Duodenal mucosa (tissue), 2 donors: ENCODE data around the gene TNS3.
A peak's percentile ranks its signal among the peaks of the same experiment; 100 is the strongest.

ENCODE experiments used
- H3K27ac ChIP-seq: one replicate; pipeline ENCODE4 v1.7.0; 2013; ENCODE audit warnings: low read depth, low read length
- H3K27me3 ChIP-seq, 2 donors: one replicate each; pipeline ENCODE4 v1.7.0; 2013; ENCODE audit warnings: low read length in 2 of 2, control low read depth in 1 of 2; ENCODE audit not compliant: insufficient read depth in 2 of 2, control insufficient read depth in 1 of 2
- H3K36me3 ChIP-seq, 2 donors: one replicate each; pipeline ENCODE4 v1.7.0; 2013; ENCODE audit warnings: low read length in 2 of 2, control low read depth in 1 of 2; ENCODE audit not compliant: insufficient read depth in 2 of 2, control insufficient read depth in 1 of 2
- H3K4me1 ChIP-seq, 2 donors: one replicate each; pipeline ENCODE4 v1.7.0; 2013; ENCODE audit warnings: low read length in 2 of 2, control low read depth in 1 of 2; ENCODE audit not compliant: insufficient read depth in 2 of 2, control insufficient read depth in 1 of 2
- H3K4me3 ChIP-seq, 2 donors: one replicate each; pipeline ENCODE4 v1.7.0; 2013; ENCODE audit warnings: low read length in 2 of 2, low read depth in 1 of 2
- H3K9ac ChIP-seq, 2 donors: one replicate each; pipeline ENCODE4 v1.7.0; 2013; ENCODE audit warnings: low read length in 2 of 2, low read depth in 1 of 2
- H3K9me3 ChIP-seq, 2 donors: one replicate each; pipeline ENCODE4 v1.7.0; 2013; ENCODE audit warnings: low read length in 2 of 2, control low read depth in 1 of 2; ENCODE audit not compliant: control insufficient read depth in 1 of 2

The TNS3 gene

DNA sequence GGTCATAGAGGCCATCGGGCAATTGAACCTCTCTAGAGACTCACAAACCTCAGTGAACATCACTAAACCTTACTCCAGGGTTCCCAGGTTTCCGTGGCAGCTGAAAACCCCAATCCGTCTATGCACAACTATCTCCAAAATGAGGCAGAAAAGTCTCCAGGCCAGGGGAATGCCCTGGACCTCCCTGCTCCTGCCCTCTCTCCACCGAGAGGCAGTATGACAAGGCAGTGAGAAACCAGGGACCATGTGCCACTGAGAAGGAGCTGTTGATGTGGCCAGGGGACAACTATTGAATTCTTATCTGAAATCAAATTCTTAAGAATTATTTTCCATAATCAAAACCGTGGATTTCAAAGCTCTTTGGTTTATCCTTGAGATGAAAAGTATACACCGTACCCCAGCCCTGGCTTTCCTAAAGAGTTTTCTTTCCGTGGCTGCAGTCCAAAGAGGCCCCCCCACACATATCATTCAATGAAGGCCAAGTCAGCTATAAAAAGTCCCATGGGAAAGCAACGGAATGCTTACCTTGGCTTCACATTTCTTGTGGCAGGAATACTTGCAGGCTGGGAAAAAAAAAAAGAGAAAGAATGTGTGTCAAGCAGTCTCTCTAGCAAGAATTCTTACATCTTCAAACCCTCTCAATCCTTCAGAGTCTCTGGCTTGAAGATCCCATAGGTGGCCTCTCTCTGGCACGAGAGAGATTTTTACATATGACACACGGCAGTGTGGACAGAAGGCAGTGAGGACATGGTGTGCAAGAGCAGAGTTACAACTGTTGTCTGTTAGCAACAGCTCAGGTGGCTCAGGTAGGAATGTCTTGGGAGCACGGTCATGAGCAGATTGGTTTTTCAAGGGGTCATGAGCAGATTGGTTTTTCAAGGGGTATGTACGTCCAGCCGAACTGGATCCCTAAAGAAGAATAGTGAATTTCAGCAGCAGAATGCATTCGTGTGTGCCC lies 75.2 kb downstream of the TNS3 start:
- Histone ChIP-seq H3K4me3 (no peak overlapping the region), H3K27ac (no peak overlapping the region), H3K9me3 (no peaks in the 10 kb centered on the region), H3K27me3 (no peaks in the 10 kb centered on the region), H3K36me3 (peaks cover 9 to 40% of the 10 kb centered on the region in 2 donors), H3K9ac (no peak overlapping the region), H3K4me1 (peaks cover 20 to 21% of the 10 kb centered on the region in 2 donors)

DNA sequence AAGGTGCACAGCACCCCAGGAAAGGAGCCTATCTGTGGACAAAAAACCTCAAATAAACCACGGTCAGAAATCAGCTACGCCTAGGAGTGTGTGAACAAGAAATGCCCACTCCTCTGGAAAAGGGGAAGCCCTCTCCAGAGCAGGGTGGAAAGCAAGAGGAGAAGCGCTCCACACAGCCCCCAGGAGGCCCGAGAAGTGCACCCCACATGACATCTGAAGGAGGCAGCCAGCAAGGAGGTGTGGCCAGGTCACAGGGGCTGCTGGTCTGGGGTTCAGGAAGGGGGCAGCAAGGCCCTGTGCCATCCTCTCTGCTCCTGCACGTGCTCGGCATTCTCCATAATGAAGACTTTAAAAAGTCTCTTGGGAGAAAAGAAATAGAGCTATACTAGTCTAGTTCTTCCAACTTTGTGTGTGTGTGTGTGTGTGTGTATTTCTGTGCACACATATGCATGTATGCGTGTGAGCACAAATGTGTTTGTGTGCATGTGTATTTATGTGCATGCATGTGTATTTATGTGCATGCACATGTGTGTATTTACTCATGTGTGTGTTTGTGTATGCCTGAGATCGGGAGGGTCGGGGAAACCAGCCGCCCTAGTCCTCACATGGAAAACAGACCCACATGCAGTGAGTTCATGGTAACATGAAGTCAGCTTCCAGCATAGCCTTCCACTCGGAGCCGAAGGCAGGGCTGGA lies 76.5 kb downstream of the TNS3 start:
- Histone ChIP-seq H3K4me1 (peaks cover 27 to 29% of the 10 kb centered on the region in 2 donors), H3K36me3 (peaks cover 9 to 39% of the 10 kb centered on the region in 2 donors), H3K27ac (no peak overlapping the region)

DNA sequence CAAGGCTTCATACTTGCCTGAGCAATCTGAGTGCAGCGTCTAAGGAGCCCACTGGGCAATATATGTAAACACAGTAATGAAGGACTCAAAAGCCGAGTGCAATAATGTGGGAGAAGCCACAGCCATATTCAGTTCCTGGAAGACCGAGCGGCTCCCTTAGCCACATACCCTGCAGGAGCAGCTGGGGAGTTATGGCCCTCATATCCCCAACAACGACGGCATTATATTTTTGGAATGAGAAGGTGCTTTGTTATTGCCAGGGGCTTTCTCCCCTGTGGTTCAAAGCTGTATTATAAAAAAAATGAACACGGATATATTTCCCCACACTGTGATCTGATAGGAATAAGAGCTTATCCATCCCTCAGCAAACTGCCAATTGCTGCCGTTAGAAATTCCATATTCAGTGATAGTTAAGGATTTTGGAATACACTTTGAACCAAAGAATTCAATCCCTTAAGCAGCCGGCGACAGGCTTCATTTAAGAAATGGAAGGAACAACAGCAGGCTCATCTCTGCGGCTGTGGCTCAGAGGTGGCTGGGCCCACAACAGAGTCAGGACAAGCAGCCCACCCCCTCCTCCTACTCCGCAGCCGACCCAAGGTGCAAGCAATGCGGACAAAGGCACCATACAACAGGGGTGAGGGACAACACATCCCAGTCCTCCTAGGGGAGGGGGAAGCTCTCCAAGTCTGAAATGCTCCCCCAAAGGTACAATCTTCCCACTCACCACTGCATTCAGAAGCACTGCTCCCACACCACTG lies 77.2 kb downstream of the TNS3 start:
- Histone ChIP-seq H3K9ac (no peak overlapping the region), H3K27ac (no peak overlapping the region), H3K4me1 (peaks cover 34 to 36% of the 10 kb centered on the region in 2 donors), H3K36me3 (peaks cover 9 to 37% of the 10 kb centered on the region in 2 donors), H3K9me3 (no peaks in the 10 kb centered on the region), H3K27me3 (no peaks in the 10 kb centered on the region), H3K4me3 (no peak overlapping the region)

More for the DNA sequence above, 76.5 kb downstream of the TNS3 start:
- Histone ChIP-seq H3K9ac (no peak overlapping the region), H3K4me3 (no peak overlapping the region), H3K9me3 (no peaks in the 10 kb centered on the region), H3K27me3 (no peaks in the 10 kb centered on the region)

DNA sequence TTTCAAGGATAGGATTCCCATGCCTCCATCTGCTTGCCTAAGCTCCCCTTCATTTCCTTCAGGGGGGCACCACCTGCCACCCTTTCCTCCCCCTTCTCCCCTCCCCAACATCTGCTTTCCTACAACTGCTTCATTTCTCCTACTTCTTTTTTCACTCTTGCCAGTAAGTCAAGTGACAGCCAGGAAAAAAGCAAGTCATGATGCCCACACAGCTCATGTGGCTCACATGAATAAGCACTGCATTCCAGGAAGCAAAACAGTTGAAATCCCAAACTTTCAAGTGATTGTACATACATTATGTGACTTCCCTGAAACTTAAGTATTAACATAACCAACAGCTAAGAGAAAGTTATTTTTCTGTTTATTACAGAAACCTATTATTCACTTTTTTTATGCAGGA lies 78.6 kb downstream of the TNS3 start:
- H3K4me1 ChIP-seq: peaks cover 48 to 49% of the 10 kb centered on the region in 2 donors
- H3K9ac ChIP-seq: no peak overlapping the region
- no peak overlapping the region for H3K27ac ChIP-seq

DNA sequence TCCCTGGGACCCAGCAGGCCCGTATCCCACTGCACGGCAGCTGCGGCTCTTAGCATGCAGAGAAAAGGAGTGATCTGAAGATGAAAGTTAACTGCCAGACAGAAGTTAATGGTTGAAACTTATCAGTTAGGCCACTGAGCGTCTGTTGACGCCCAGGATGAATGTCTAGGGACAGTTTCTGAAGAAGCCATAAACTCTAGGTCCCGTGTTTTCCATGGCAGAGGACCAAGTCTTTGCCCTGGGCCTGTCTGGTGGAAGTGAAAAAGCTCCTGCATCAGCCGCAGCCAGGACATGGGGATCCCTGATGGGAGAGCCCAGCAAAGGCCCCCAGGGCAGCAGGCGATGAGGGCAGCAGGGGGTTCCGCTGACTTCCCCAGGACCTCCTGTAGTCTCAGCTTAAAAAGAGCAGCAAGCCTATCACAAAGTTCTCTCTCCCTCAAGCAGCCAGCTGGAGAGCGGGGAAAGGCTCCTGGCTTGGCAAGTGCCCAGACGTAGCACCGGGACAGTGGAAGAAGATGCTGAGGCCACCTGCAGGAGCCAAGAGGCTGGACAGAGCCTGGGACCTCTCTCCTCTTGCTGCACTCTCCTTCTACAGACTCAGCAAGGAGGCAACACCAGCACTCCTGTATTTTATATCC lies 79.6 kb downstream of the TNS3 start:
- peak overlapping the region in 1 of 2 donors; percentile 4 for H3K9ac ChIP-seq
- no peaks in the 10 kb centered on the region for H3K27me3 ChIP-seq
- no peak overlapping the region for H3K27ac ChIP-seq
- peaks cover 58% of the 10 kb centered on the region in 2 donors for H3K4me1 ChIP-seq
- H3K4me3 ChIP-seq: no peak overlapping the region
- H3K9me3 ChIP-seq: no peaks in the 10 kb centered on the region
- H3K36me3 ChIP-seq: peaks cover 9 to 23% of the 10 kb centered on the region in 2 donors

More for the DNA sequence above, 78.6 kb downstream of the TNS3 start:
- no peak overlapping the region for H3K4me3 ChIP-seq
- H3K36me3 ChIP-seq: peaks cover 9 to 24% of the 10 kb centered on the region in 2 donors
- no peaks in the 10 kb centered on the region for H3K27me3 ChIP-seq
- no peaks in the 10 kb centered on the region for H3K9me3 ChIP-seq

DNA sequence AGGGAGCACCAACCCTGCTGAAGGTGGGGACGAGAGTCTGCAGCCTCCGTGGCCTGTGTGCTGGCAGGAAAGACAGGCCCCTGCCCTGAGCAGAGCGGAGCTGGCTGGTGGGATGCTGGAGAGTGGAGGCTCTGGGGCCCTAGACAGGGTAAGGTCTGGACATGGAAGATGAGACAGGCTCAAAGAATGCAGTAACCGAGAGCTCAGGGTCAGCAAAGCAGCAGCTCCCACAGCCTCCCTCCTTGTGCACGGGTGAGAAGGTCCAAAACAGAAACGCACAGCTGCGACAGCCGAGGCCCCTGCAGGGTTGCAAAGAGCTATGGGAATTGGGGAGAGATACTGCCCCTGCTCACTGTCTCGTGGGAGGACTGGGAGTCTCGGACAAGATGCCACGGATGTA lies 80.5 kb downstream of the TNS3 start:
- Histone ChIP-seq H3K36me3 (peaks cover 9 to 23% of the 10 kb centered on the region in 2 donors), H3K9ac (no peak overlapping the region), H3K9me3 (no peaks in the 10 kb centered on the region), H3K4me1 (peaks cover 67% of the 10 kb centered on the region in 2 donors), H3K27ac (no peak overlapping the region), H3K4me3 (no peak overlapping the region), H3K27me3 (no peaks in the 10 kb centered on the region)

DNA sequence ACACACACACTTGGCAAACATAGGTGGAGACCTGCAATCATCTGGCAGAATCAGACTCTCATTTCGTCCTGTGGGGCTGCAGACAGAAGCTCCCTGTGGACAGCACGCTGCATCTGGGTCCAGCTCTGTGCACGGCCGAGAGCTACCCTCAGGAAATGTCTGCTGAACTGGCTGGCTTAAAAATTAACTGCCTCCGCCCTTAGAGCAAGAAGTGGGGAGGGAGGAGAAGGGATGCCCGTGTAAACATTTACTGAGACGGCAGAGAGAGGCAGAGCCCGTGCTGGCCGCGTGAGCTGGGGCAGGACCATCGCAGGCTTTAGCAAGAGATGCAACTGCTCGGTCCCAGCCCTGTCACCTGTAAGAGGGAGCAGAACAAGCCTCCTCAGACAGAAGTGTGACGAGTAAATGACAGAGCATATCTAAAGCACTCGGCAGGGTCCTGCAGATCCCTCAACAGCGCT lies 81.8 kb downstream of the TNS3 start:
- Histone ChIP-seq H3K4me1 (peaks cover 75% of the 10 kb centered on the region in 2 donors), H3K4me3 (peak overlapping the region in 1 of 2 donors; percentile 23), H3K27me3 (no peaks in the 10 kb centered on the region), H3K36me3 (peaks cover 7 to 13% of the 10 kb centered on the region in 2 donors), H3K27ac (no peak overlapping the region), H3K9me3 (no peaks in the 10 kb centered on the region), H3K9ac (peak overlapping the region; percentile 15)

DNA sequence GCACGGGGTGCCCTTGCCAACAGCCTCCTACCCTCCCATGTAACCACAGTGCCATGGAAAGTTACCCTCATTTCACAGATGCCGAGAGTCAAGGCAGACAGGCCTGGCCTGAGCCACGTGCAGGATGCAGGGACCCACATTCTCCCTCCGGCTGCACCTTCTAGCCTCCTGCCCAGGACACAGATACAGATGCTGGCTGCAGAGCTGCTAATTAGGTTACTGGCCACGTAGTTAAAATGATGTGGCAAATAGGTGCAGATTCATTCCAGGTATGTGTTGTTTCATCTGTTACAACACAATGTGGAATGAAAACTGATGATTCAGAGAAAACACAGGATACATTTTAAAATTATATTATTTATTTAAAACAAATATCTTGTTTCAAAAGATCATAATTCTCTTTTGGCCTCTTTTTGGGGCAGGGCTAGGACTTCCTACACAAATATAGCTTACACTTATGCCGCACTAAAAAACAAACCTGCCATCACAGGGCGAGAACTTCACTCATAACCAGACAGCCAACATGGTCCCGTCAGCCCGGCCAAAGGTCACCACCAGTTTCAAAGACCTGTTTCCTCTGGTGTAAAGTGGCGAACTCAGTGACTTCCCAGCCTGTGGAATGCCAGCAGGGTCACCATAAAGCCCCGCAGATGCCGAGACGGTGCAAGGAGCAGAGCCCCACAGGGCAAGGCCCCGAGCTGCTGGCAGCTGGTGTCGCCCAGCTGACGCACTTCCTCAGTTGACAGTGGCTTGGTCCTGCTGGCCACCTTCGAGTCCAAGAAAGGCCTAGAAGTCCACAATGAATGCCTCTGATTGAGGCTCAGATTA lies 83.5 kb downstream of the TNS3 start:
- no peak overlapping the region for H3K9ac ChIP-seq
- peak overlapping the region; percentile 53 for H3K27ac ChIP-seq
- peaks cover 0 to 4% of the 10 kb centered on the region in 2 donors for H3K36me3 ChIP-seq
- H3K9me3 ChIP-seq: no peaks in the 10 kb centered on the region
- peaks cover 80 to 84% of the 10 kb centered on the region in 2 donors for H3K4me1 ChIP-seq
- H3K27me3 ChIP-seq: no peaks in the 10 kb centered on the region
- peak overlapping the region in 1 of 2 donors; percentile 19 for H3K4me3 ChIP-seq
